ENCODE results near the gene BLCAP.
A peak's percentile ranks its signal among the peaks of the same experiment; 100 is the strongest.

The BLCAP gene

GRCh38 chr20:37564388-37565133, 36.9 kb upstream of the BLCAP start:
- TF ChIP-seq, protein P1, sequence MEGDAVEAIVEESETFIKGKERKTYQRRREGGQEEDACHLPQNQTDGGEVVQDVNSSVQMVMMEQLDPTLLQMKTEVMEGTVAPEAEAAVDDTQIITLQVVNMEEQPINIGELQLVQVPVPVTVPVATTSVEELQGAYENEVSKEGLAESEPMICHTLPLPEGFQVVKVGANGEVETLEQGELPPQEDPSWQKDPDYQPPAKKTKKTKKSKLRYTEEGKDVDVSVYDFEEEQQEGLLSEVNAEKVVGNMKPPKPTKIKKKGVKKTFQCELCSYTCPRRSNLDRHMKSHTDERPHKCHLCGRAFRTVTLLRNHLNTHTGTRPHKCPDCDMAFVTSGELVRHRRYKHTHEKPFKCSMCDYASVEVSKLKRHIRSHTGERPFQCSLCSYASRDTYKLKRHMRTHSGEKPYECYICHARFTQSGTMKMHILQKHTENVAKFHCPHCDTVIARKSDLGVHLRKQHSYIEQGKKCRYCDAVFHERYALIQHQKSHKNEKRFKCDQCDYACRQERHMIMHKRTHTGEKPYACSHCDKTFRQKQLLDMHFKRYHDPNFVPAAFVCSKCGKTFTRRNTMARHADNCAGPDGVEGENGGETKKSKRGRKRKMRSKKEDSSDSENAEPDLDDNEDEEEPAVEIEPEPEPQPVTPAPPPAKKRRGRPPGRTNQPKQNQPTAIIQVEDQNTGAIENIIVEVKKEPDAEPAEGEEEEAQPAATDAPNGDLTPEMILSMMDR (IDR thresholded peaks at IDR 0.05; ENCODE audit: control extremely low read depth, extremely low read depth, low read depth, missing control alignments), result peak; percentile 96
- ChIA-PET POLR2A (no interaction called here), CTCF (interaction anchor here (0.6 to 5.6 kb wide), 43 partner anchors 9 to 844 kb away, joined by 3 to 54 read pairs (median 4); partner anchors contain the start of gene TGM2)
- DNase-seq (ENCODE audit: extremely low spot score), result peak; percentile 83

GRCh38 chr20:37564016-37564387, 36.3 kb upstream of the BLCAP start:
- no peak for DNase-seq (ENCODE audit: extremely low spot score)
- ChIA-PET CTCF (interaction anchor here (0.6 to 5.6 kb wide), 39 partner anchors 9 to 845 kb away, joined by 3 to 54 read pairs (median 4); no protein-coding TSS in a partner anchor), POLR2A (no interaction called here)
- TF ChIP-seq, protein P1 (IDR thresholded peaks at IDR 0.05; ENCODE audit: control extremely low read depth, extremely low read depth, low read depth, missing control alignments), result no peak

- TF ChIP-seq, protein P1 (IDR thresholded peaks at IDR 0.05; ENCODE audit: control extremely low read depth, extremely low read depth, low read depth, missing control alignments), result no peak
- ChIA-PET CTCF (interaction anchor here (1.0 to 5.6 kb wide), 4 partner anchors 12 to 658 kb away, joined by 3 to 54 read pairs (median 6); no protein-coding TSS in a partner anchor), POLR2A (no interaction called here)
- no peak for DNase-seq (ENCODE audit: extremely low spot score)
These were observed 35.2 kb upstream of the BLCAP start for GRCh38 chr20:37562695-37563480.

DNA sequence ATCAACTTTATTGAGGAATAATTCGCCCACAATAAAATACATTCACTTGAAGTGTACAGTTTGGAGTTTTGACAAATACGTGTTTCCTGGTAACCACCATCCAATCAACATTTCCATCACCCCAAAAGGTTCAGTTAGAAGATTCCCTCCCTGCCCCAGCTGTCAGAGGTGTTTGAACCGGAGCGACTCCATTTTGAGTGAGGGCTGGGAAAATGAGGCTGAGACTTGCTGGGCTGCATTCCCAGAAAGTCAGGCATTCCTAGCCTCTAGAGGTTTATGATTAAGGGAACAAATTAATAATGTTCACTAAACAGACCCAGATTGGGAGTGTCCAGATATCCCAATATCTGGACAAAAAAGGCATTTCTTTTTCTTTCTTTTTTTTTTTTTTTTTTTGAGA, 33.0 kb upstream of the BLCAP start:
- ChIA-PET POLR2A (no interaction called here), CTCF (no interaction called here)
- TF ChIP-seq, protein P1 (IDR thresholded peaks at IDR 0.05; ENCODE audit: control extremely low read depth, extremely low read depth, low read depth, missing control alignments), result no peak
- DNase-seq (ENCODE audit: extremely low spot score), result no peak

DNA sequence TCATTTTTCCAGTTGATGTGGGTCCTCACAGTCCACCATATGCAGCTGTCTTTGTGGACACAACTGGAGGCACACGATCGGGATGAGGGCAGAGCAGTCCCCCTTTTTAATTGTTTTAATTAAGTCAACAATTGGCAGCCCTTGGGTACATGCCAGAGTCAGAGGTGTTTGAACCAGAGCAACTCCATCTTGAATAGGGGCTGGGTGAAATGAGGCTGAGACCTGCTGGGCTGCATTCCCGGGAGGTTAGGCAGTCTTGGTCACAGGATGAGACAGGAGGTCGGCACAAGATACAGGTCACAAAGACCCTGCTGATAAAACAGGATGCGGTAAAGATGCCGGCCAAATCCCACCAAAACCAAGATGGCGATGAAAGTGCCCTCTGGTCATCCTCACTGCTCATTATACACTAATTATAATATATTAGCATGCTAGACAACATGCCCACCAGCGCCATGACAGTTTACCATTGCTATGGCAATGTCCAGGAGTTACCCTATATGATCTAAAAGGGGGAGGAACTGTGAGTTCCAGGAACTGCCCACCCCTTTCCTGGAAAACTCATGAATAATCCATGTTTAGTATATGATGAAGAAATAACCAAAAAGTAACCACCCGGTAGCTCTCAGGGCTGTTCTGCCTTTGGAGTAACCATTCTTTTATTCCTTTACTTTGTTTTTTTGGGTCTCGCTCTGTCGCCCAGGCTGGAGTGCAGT, 31.8 kb upstream of the BLCAP start:
- DNase-seq (ENCODE audit: extremely low spot score), result no peak
- ChIA-PET CTCF (interaction anchor here (0.9 kb wide), 1 partner anchor 367 kb away, joined by 3 read pairs; no protein-coding TSS in a partner anchor), POLR2A (no interaction called here)
- TF ChIP-seq, protein P1 (IDR thresholded peaks at IDR 0.05; ENCODE audit: control extremely low read depth, extremely low read depth, low read depth, missing control alignments), result no peak

- no peak for DNase-seq (ENCODE audit: extremely low spot score)
- ChIA-PET POLR2A (no interaction called here), CTCF (interaction anchor here (0.7 to 0.9 kb wide), 2 partner anchors 288 to 366 kb away, joined by 3 read pairs; no protein-coding TSS in a partner anchor)
- TF ChIP-seq, protein P1 (IDR thresholded peaks at IDR 0.05; ENCODE audit: control extremely low read depth, extremely low read depth, low read depth, missing control alignments), result no peak
These were observed 31.1 kb upstream of the BLCAP start for GRCh38 chr20:37558779-37559178.
